Measurements from ENCODE around the gene ZSCAN31.

- no peak for TF ChIP-seq POLR2A (IDR thresholded peaks at IDR 0.05)
- TF ChIP-seq POLR2AphosphoS5 (IDR thresholded peaks at IDR 0.05), result no peak
- TF ChIP-seq CTCF (IDR thresholded peaks at IDR 0.05), result no peak
- no peak for TF ChIP-seq EP300 (IDR thresholded peaks at IDR 0.05)
Measured at GRCh38 chr6:28333047-28333446, 2.9 kb downstream of the ZSCAN31 start.
